ENCODE measurements around the gene BPIFB1. TPM values are rescaled to one million over a fixed set of nuclear protein-coding genes. Genes with fewer than 3 reads are reported as not detected.

Gene BPIFB1
- total RNA-seq, 6 experiments from 2014 or later = not detected

GRCh38 chr20:33281550-33282146, 1.4 kb upstream of the BPIFB1 start:
- no peak for DNase-seq
- H3K27ac Mint-ChIP-seq = no peak overlapping the region
- no peaks in the 10 kb centered on the region for H3K4me1 Mint-ChIP-seq (ENCODE audit: low read depth)
- H3K9me3 Mint-ChIP-seq = no peaks in the 10 kb centered on the region
- no peak for TF ChIP-seq CTCF (IDR thresholded peaks at IDR 0.05)
- H3K36me3 Mint-ChIP-seq (ENCODE audit: low read depth) = no peaks in the 10 kb centered on the region
- H3K27me3 Mint-ChIP-seq (ENCODE audit: insufficient read depth) = peaks cover 60% of the 10 kb centered on the region
- H3K4me3 Mint-ChIP-seq = no peak overlapping the region

- H3K27ac Mint-ChIP-seq = no peak overlapping the region
- H3K36me3 Mint-ChIP-seq (ENCODE audit: low read depth) = no peaks in the 10 kb centered on the region
- H3K4me3 Mint-ChIP-seq = no peak overlapping the region
- H3K4me1 Mint-ChIP-seq (ENCODE audit: low read depth) = no peaks in the 10 kb centered on the region
- no peak for TF ChIP-seq CTCF (IDR thresholded peaks at IDR 0.05)
- DNase-seq = no peak
- H3K9me3 Mint-ChIP-seq = no peaks in the 10 kb centered on the region
- peaks cover 64% of the 10 kb centered on the region for H3K27me3 Mint-ChIP-seq (ENCODE audit: insufficient read depth)
Observed at GRCh38 chr20:33282196-33282934, 649 bp upstream of the BPIFB1 start.

GRCh38 chr20:33284284-33284683, 1.3 kb downstream of the BPIFB1 start:
- no peak for TF ChIP-seq CTCF (IDR thresholded peaks at IDR 0.05)
- Mint-ChIP-seq H3K27ac (no peak overlapping the region), H3K4me1 (ENCODE audit: low read depth) (no peaks in the 10 kb centered on the region), H3K36me3 (ENCODE audit: low read depth) (no peaks in the 10 kb centered on the region), H3K9me3 (no peaks in the 10 kb centered on the region), H3K27me3 (ENCODE audit: insufficient read depth) (peaks cover 61% of the 10 kb centered on the region), H3K4me3 (no peak overlapping the region)
- DNase-seq = no peak

GRCh38 chr20:33284937-33285336, 1.9 kb downstream of the BPIFB1 start:
- Mint-ChIP-seq H3K4me3 (no peak overlapping the region), H3K36me3 (ENCODE audit: low read depth) (no peaks in the 10 kb centered on the region), H3K9me3 (no peaks in the 10 kb centered on the region), H3K27ac (no peak overlapping the region), H3K4me1 (ENCODE audit: low read depth) (no peaks in the 10 kb centered on the region), H3K27me3 (ENCODE audit: insufficient read depth) (peaks cover 58% of the 10 kb centered on the region)
- TF ChIP-seq CTCF (IDR thresholded peaks at IDR 0.05) = no peak
- no peak for DNase-seq

GRCh38 chr20:33285861-33286495, 3.0 kb downstream of the BPIFB1 start:
- Mint-ChIP-seq H3K4me3 (no peak overlapping the region), H3K9me3 (no peaks in the 10 kb centered on the region), H3K36me3 (ENCODE audit: low read depth) (no peaks in the 10 kb centered on the region), H3K27me3 (ENCODE audit: insufficient read depth) (peaks cover 56% of the 10 kb centered on the region), H3K4me1 (ENCODE audit: low read depth) (no peaks in the 10 kb centered on the region), H3K27ac (no peak overlapping the region)
- no peak for DNase-seq
- TF ChIP-seq CTCF (IDR thresholded peaks at IDR 0.05) = no peak

Data from HFFc6 (cell line).